Suprapubic skin (tissue), 4 donors: ENCODE data around the gene TSPAN33.

Experiments
- POLR2A ChIP-seq, 2 donors: fragments of 450-650 bp; IDR thresholded peaks; one replicate each; pipeline ENCODE4 v1.6.1; 2017; ENCODE audit warnings: antibody characterized with exemption in 2 of 2, mild to moderate bottlenecking in 2 of 2, moderate library complexity in 2 of 2
- POLR2AphosphoS5 ChIP-seq, 3 donors: sonication (generic); formaldehyde crosslinking; IDR thresholded peaks; one replicate each; pipeline ENCODE4 v1.6.1; 2017; ENCODE audit warnings: antibody characterized with exemption in 3 of 3

DNA sequence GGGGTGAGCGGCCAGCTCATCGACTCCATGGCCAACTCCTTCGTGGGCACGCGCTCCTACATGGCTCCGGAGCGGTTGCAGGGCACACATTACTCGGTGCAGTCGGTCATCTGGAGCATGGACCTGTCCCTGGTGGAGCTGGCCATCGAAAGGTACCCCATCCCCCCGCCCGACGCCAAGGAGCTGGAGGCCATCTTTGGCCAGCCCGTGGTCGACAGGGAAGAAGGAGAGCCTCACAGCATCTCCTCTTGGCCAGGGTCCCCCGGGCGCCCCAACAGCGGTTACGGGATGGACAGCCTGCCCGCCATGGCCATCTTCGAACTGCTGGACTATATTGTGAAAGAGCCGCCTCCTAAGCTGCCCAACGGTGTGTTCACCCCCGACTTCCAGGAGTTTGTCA, 17.4 kb upstream of the TSPAN33 start:
- TF ChIP-seq POLR2AphosphoS5 (IDR thresholded peaks at IDR 0.05) (no peak), POLR2A (IDR thresholded peaks at IDR 0.05) (no peak)
